Esophagus muscularis mucosa (tissue), 4 donors: ENCODE data around the gene SLC30A2. TPM values are rescaled to one million over a fixed set of nuclear protein-coding genes. Genes with fewer than 3 reads are reported as not detected.

Experiments
- DNase-seq: peaks from one replicate; pipeline ENCODE4 v3.0.0-alpha.2; 2017; ENCODE audit errors: extremely low spot score
- H3K27ac ChIP-seq, 4 donors: fragments of 200-600 bp; sonication (generic); replicated peaks in 1 of 4; 1 replicate in 3 of 4; 2 replicates in 1 of 4; pipeline ENCODE4 v1.5.1; 2016 to 2019; ENCODE audit warnings: mild to moderate bottlenecking in 1 of 4
- H3K27me3 ChIP-seq, 4 donors: fragments of 200-600 bp; sonication (generic); one replicate each; pipeline versions ENCODE4 v1.5.1 to v1.6.0; 2016 to 2019
- H3K36me3 ChIP-seq, 4 donors: fragments of 200-600 bp; sonication (generic); one replicate each; pipeline ENCODE4 v1.5.1; 2016 to 2019
- H3K4me1 ChIP-seq, 4 donors: fragments of 200-600 bp; sonication (generic); one replicate each; pipeline ENCODE4 v1.5.1; 2016 to 2019
- H3K4me3 ChIP-seq, 4 donors: fragments of 200-600 bp; sonication (generic); 1 replicate in 2 of 4; 2 replicates in 2 of 4; pipeline ENCODE4 v1.5.1; 2016 to 2019; ENCODE audit warnings: mild to moderate bottlenecking in 4 of 4, moderate library complexity in 1 of 4
- H3K9me3 ChIP-seq, 4 donors: fragments of 200-600 bp; sonication (generic); 1 replicate in 3 of 4; 2 replicates in 1 of 4; pipeline ENCODE4 v1.5.1; 2016 to 2019
- CTCF ChIP-seq, 3 experiments: fragments of 200-600 bp in 2 of 3; fragments of 450-650 bp in 1 of 3; sonication (generic) in 2 of 3; IDR thresholded peaks; one replicate each; pipeline ENCODE4 v1.5.1; 2017 to 2019; ENCODE audit warnings: antibody characterized with exemption in 3 of 3, mild to moderate bottlenecking in 2 of 3, moderate library complexity in 1 of 3
- EP300 ChIP-seq: sonication (generic); formaldehyde crosslinking; IDR thresholded peaks from one replicate; pipeline ENCODE4 v1.6.1; 2017; ENCODE audit warnings: antibody characterized with exemption
- POLR2A ChIP-seq: fragments of 450-650 bp; IDR thresholded peaks from one replicate; pipeline ENCODE4 v1.6.1; 2017; ENCODE audit warnings: antibody characterized with exemption, moderate library complexity, mild to moderate bottlenecking, low read depth
- POLR2AphosphoS5 ChIP-seq, 2 donors: sonication (generic); formaldehyde crosslinking; IDR thresholded peaks; one replicate each; pipeline ENCODE4 v1.6.1; 2017; ENCODE audit warnings: antibody characterized with exemption in 2 of 2
- WGBS: methylation state at CpG from one replicate; pipeline ENCODE4 v1.1.5; 2018; 5-methylcytosine and 5-hydroxymethylcytosine counted together
- intact Hi-C: fragments of 100-400 bp; cut with DNase I; formaldehyde crosslinking; loops from one replicate; pipeline ENCODE4 v1.15.1; 2023
- total RNA-seq, 4 donors: library from RNA; depleted of rRNA; stranded (reverse); fragments of >200 nt; gene quantifications; one replicate each; pipeline versions ENCODE4 v1.1.0 to v1.2.1, GENCODE V29; 2016

The SLC30A2 gene
- total RNA-seq, 4 donors from 2014 or later, result 0.17 TPM; not detected in 3

GRCh38 chr1:26038904-26039303 lies 7.0 kb downstream of the SLC30A2 start:
- Histone ChIP-seq H3K4me3 (no peak overlapping the region), H3K4me1 (peaks cover 16 to 26% (median 19%) of the 10 kb centered on the region in 4 donors), H3K36me3 (no peaks in the 10 kb centered on the region), H3K27ac (no peak overlapping the region), H3K9me3 (no peaks in the 10 kb centered on the region), H3K27me3 (peaks cover 0 to 48% (median 2%) of the 10 kb centered on the region in 4 donors)
- TF ChIP-seq POLR2A (no peak), CTCF (IDR thresholded peaks at IDR 0.05) (no peak), EP300 (no peak), POLR2AphosphoS5 (IDR thresholded peaks at IDR 0.05) (no peak)
- WGBS, result 100% methylated on average over 1 of the region's 6 CpGs
- no peak for DNase-seq
- intact Hi-C loops, result loop anchor here (5.0 kb wide), 2 partner anchors 68 to 123 kb away; no protein-coding TSS in a partner anchor

- Histone ChIP-seq H3K27ac (no peak overlapping the region), H3K4me3 (no peak overlapping the region), H3K9me3 (no peaks in the 10 kb centered on the region), H3K36me3 (no peaks in the 10 kb centered on the region), H3K27me3 (peaks cover 0 to 48% (median under 1%) of the 10 kb centered on the region in 4 donors), H3K4me1 (peaks cover 16 to 26% (median 19%) of the 10 kb centered on the region in 4 donors)
- no peak for DNase-seq
- 88% methylated on average over 4 of the region's 6 CpGs for WGBS
- intact Hi-C loops, result loop anchor here (5.0 kb wide), 2 partner anchors 69 to 124 kb away; no protein-coding TSS in a partner anchor
- no peak for TF ChIP-seq EP300
- no peak for TF ChIP-seq CTCF (IDR thresholded peaks at IDR 0.05)
- no peak for TF ChIP-seq POLR2AphosphoS5 (IDR thresholded peaks at IDR 0.05)
- no peak for TF ChIP-seq POLR2A
Observed at GRCh38 chr1:26038477-26038876, 7.4 kb downstream of the SLC30A2 start.

- Histone ChIP-seq H3K9me3 (no peaks in the 10 kb centered on the region), H3K4me3 (no peak overlapping the region), H3K27me3 (peaks cover 0 to 46% (median 0%) of the 10 kb centered on the region in 4 donors), H3K36me3 (no peaks in the 10 kb centered on the region), H3K27ac (no peak overlapping the region), H3K4me1 (peaks cover 16 to 26% (median 19%) of the 10 kb centered on the region in 4 donors)
- intact Hi-C loops, result loop anchor here (2.0 to 5.0 kb wide), 3 partner anchors 69 to 124 kb away; no protein-coding TSS in a partner anchor
- no peak for DNase-seq
- TF ChIP-seq POLR2AphosphoS5 (IDR thresholded peaks at IDR 0.05) (no peak), CTCF (IDR thresholded peaks at IDR 0.05) (no peak), POLR2A (no peak), EP300 (no peak)
- WGBS, result 66% methylated on average over 3 of the region's 6 CpGs
Observed at GRCh38 chr1:26037904-26038303, 8.0 kb downstream of the SLC30A2 start.

- Histone ChIP-seq H3K27me3 (peaks cover 0 to 35% (median 0%) of the 10 kb centered on the region in 4 donors), H3K27ac (no peak overlapping the region), H3K9me3 (no peaks in the 10 kb centered on the region), H3K36me3 (no peaks in the 10 kb centered on the region), H3K4me1 (peaks cover 16 to 26% (median 19%) of the 10 kb centered on the region in 4 donors), H3K4me3 (no peak overlapping the region)
- intact Hi-C loops, result loop anchor here (2.0 to 5.0 kb wide), 3 partner anchors 70 to 125 kb away; no protein-coding TSS in a partner anchor
- WGBS, result 72% methylated on average over 11 of the region's 11 CpGs
- no peak for DNase-seq
- no peak for TF ChIP-seq EP300
- TF ChIP-seq POLR2A, result no peak
- TF ChIP-seq POLR2AphosphoS5 (IDR thresholded peaks at IDR 0.05), result no peak
- no peak for TF ChIP-seq CTCF (IDR thresholded peaks at IDR 0.05)
Observed at GRCh38 chr1:26036756-26037281, 9.1 kb downstream of the SLC30A2 start.
